ENCODE measurements around the gene CALHM6. TPM values are rescaled to one million over a fixed set of nuclear protein-coding genes. Genes with fewer than 3 reads are reported as not detected.
A peak's percentile ranks its signal among the peaks of the same experiment; 100 is the strongest.

Gene CALHM6
- total RNA-seq (2014; rRNA removed; shearing (Covaris generic)): 0.45 and 2.1 TPM in 2 replicates

DNA sequence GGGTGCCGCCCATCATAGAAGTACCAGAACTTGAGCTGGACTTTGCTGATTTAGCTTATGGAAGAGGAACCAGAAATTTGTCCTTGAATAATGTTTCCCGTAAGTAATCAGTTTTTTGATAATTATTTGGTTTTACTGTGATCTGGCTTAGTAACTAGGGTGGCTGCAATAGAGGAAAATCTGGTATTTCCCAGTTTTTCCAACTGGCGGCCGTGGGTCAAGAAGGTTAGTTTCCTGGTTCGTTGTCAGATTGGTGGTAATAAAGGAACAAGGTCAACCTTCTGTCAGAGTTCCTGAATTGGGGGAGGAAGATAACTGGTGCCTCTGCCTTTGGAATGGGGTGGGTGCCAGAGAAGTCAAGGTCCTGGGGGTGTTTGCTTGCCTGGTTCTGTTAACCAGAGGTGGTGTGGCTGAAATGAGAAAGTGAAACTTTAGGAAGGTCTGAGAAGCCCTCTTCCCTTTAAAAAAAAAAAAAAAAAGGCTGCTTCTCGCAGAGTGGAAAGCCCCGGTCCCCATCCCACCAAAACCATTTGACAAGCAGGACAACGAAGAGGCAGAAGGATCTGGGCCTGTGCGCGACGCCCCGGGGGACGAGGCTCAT, at the start of gene CALHM6:
TSS of gene CALHM6 (plus strand) at position 45 of the 601 bp plus-strand sequence. CDS start at position 600, 555 bp downstream.
- no peak for DNase-seq
- no peaks in the 10 kb centered on the region for H3K36me3 ChIP-seq (replicated peaks; ENCODE audit: control insufficient read depth, insufficient read depth, low read length)
- peaks cover 39% of the 10 kb centered on the region for H3K27me3 ChIP-seq (ENCODE audit: control insufficient read depth, insufficient read depth, low read length)

DNA sequence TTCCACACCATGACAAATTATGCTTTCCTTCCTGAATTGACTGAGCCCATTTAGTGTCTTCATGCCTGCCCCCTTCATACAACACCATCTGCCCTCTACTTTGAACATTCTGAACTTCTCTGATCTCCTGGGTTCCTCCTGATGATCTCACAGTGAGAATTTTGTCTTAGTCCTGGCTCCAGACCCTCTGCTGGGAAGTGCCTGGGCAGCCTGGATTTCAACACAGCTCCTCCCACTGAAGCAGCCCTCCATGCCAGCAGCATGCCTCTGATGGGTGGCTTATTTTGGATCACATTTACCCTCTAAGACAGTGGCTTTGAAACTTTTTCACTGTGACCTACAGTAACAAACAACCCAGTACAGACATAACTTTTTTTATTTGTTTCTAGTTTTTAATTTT, 48.9 kb upstream of the CALHM6 start:
- Histone ChIP-seq H3K4me3 (ENCODE audit: insufficient read depth, low read depth, low read length) (no peak overlapping the region), H3K36me3 (replicated peaks; ENCODE audit: control insufficient read depth, insufficient read depth, low read length) (no peaks in the 10 kb centered on the region), H3K27me3 (ENCODE audit: control insufficient read depth, insufficient read depth, low read length) (no peaks in the 10 kb centered on the region)
- DNase-seq: no peak

More for the DNA sequence above, at the start of gene CALHM6:
- peak within 1 kb of the TSS; percentile 42 for H3K4me3 ChIP-seq (ENCODE audit: insufficient read depth, low read depth, low read length)

DNA sequence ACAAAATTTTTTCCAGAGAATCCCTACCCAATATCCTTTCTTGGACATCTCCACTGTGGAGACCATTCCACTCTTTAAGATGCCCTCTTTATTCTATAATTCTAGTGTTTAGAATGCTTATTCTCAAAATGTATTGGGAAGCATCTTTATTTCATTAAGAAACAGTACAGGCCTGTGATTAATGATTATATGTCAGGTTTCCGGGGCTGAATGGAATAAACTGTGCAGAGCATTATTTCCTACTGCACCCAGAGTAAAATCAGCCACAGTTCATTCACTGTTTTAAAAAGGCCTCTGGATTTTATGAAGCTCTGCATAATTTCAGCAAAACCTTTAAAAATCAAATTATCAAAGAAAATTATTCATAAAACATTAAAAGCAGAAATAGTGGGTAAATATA, 47.8 kb upstream of the CALHM6 start:
- Histone ChIP-seq H3K4me3 (ENCODE audit: insufficient read depth, low read depth, low read length) (no peak overlapping the region), H3K27me3 (ENCODE audit: control insufficient read depth, insufficient read depth, low read length) (no peaks in the 10 kb centered on the region), H3K36me3 (replicated peaks; ENCODE audit: control insufficient read depth, insufficient read depth, low read length) (no peaks in the 10 kb centered on the region)
- DNase-seq: no peak

GRCh38 chr6:116417661-116418060, 43.5 kb upstream of the CALHM6 start:
- Histone ChIP-seq H3K36me3 (replicated peaks; ENCODE audit: control insufficient read depth, insufficient read depth, low read length) (no peaks in the 10 kb centered on the region), H3K27me3 (ENCODE audit: control insufficient read depth, insufficient read depth, low read length) (no peaks in the 10 kb centered on the region), H3K4me3 (ENCODE audit: insufficient read depth, low read depth, low read length) (no peak overlapping the region)
- no peak for DNase-seq

DNA sequence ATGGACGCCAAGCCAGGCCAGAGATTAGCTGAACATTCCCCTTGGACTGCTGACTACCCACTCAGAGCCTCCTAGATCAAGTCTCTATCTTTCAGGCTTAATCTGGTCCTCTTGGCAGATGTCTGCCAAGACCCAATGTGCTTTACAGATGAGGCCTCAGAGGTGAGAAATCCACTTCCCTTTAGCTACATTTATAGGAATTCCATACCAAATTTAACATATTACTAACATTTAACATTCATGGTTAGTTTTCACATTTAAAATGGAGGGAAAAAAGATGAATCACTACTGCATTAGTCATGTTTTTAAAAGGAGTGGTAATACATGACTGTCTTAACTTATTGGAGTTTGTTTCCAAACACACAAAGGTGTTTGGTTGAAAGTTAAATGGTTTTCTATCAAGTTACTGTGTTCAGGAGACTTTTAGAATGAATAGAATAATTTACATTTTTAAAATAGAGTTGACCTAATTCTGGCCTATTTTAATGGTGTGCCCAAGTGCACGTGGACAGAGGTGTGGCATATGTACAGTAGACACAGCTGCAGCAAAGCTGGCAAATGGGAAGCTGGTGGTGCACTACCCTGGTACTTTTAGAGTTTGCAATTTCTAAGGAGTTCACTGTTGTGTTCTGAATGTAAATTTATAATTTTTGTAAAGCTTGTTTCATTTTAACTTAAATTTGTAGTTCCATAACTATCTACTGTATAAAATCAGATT, 41.9 kb upstream of the CALHM6 start:
- no peak for DNase-seq
- no peaks in the 10 kb centered on the region for H3K27me3 ChIP-seq (ENCODE audit: control insufficient read depth, insufficient read depth, low read length)

GRCh38 chr6:116420341-116420740, 40.8 kb upstream of the CALHM6 start:
- Histone ChIP-seq H3K4me3 (ENCODE audit: insufficient read depth, low read depth, low read length) (no peak overlapping the region), H3K27me3 (ENCODE audit: control insufficient read depth, insufficient read depth, low read length) (no peaks in the 10 kb centered on the region), H3K36me3 (replicated peaks; ENCODE audit: control insufficient read depth, insufficient read depth, low read length) (no peaks in the 10 kb centered on the region)
- no peak for DNase-seq

More for the DNA sequence above, 41.9 kb upstream of the CALHM6 start:
- no peak overlapping the region for H3K4me3 ChIP-seq (ENCODE audit: insufficient read depth, low read depth, low read length)
- H3K36me3 ChIP-seq (replicated peaks; ENCODE audit: control insufficient read depth, insufficient read depth, low read length): no peaks in the 10 kb centered on the region

GRCh38 chr6:116422238-116422637, 38.9 kb upstream of the CALHM6 start:
- no peak for DNase-seq
- H3K4me3 ChIP-seq (ENCODE audit: insufficient read depth, low read depth, low read length): no peak overlapping the region
- H3K36me3 ChIP-seq (replicated peaks; ENCODE audit: control insufficient read depth, insufficient read depth, low read length): 0 out of 2 replicates have a peak, but pooled peaks cover 1% of the 10 kb centered on the region
- H3K27me3 ChIP-seq (ENCODE audit: control insufficient read depth, insufficient read depth, low read length): no peaks in the 10 kb centered on the region

DNA sequence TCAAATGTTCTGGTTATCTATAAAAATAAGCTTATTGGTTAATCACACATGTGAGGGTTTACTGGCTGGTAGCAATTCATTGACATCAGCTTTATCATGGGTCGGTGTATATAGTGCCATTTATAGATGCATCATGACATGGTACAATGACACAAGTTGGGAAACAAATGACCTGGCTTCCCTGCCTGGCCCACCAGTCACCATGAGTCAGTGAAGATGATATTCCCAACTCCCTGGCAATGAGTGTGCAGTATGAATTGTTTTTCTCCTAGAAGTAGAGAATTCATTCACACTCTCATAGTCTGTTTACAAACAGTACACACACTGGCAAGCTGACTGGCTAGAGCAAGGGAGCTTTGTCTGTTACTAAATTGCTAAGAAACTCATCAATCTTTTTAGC, 37.2 kb upstream of the CALHM6 start:
- Histone ChIP-seq H3K27me3 (ENCODE audit: control insufficient read depth, insufficient read depth, low read length) (no peaks in the 10 kb centered on the region), H3K4me3 (ENCODE audit: insufficient read depth, low read depth, low read length) (no peak overlapping the region)

DNA sequence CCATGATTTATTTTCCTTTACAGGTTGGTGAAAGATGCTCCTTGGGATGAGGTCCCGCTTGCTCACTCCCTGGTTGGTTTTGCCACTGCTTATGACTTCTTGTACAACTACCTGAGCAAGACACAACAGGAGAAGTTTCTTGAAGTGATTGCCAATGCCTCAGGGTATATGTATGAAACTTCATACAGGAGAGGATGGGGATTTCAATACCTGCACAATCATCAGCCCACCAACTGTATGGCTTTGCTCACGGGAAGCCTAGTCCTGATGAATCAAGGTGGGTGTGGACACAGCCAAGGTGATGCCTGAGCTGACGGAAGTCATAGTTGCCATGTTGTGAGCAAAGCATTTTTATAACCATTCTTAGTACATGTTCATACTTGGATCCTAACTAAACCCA, 34.6 kb upstream of the CALHM6 start:
- no peak for DNase-seq
- Histone ChIP-seq H3K4me3 (ENCODE audit: insufficient read depth, low read depth, low read length) (no peak overlapping the region), H3K27me3 (ENCODE audit: control insufficient read depth, insufficient read depth, low read length) (no peaks in the 10 kb centered on the region), H3K36me3 (replicated peaks; ENCODE audit: control insufficient read depth, insufficient read depth, low read length) (0 out of 2 replicates have a peak, but pooled peaks cover 1% of the 10 kb centered on the region)

More for the DNA sequence above, 37.2 kb upstream of the CALHM6 start:
- DNase-seq: no peak
- 0 out of 2 replicates have a peak, but pooled peaks cover 1% of the 10 kb centered on the region for H3K36me3 ChIP-seq (replicated peaks; ENCODE audit: control insufficient read depth, insufficient read depth, low read length)

DNA sequence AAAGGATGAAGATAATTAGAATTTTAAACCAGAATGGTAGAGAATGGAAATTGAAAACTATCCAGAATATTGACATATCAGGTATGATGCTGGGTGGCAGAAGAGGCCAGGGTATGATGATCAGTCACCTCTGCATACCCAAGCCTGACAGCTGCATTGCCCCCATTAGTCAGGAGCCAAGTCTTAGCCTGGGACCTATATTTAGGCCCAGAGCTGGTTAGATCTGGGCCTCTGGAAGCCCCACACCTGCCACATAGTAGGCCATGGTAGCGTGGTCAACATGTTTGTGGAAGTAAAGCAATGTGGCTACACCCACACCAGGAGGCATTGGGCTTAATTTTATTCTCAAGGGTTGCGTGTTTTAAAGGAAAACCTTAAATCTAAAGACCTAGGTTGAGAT, 32.1 kb upstream of the CALHM6 start:
- no peak overlapping the region for H3K4me3 ChIP-seq (ENCODE audit: insufficient read depth, low read depth, low read length)
- H3K27me3 ChIP-seq (ENCODE audit: control insufficient read depth, insufficient read depth, low read length): no peaks in the 10 kb centered on the region
- no peak for DNase-seq
- H3K36me3 ChIP-seq (replicated peaks; ENCODE audit: control insufficient read depth, insufficient read depth, low read length): 0 out of 2 replicates have a peak, but pooled peaks cover 1% of the 10 kb centered on the region

- Histone ChIP-seq H3K27me3 (ENCODE audit: control insufficient read depth, insufficient read depth, low read length) (no peaks in the 10 kb centered on the region), H3K4me3 (ENCODE audit: insufficient read depth, low read depth, low read length) (no peak overlapping the region), H3K36me3 (replicated peaks; ENCODE audit: control insufficient read depth, insufficient read depth, low read length) (0 out of 2 replicates have a peak, but pooled peaks cover 1% of the 10 kb centered on the region)
- DNase-seq: no peak
Measured at GRCh38 chr6:116430860-116431259, 30.3 kb upstream of the CALHM6 start.

DNA sequence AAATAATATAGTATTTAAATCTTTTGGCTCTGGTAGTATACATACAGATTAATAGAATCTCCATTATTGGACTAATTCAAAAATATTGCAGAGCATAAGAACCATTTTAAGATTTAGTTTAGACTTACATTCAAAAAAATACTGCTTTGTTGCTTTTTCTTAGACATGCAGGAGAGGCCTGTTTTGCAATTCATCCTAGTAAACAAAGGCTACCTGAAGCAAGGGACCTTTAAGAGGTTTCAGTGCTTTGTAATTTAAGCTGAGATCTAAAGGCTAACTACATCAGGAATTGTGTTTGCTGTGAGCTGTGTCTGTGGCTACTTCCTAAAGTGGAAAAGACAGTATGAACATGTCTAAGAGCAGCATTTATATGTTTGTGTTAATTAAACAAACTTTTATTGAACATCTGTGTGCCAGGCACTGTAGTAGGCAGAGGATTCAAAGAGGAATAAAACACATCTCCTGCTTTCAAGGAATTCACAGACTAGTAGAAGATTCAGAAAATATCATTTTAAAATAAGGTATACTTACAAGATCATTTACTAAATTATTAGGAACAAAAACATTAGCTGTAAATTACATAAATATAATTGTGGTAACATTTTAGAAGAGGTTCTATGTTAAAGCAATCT, 29.1 kb upstream of the CALHM6 start:
- no peaks in the 10 kb centered on the region for H3K27me3 ChIP-seq (ENCODE audit: control insufficient read depth, insufficient read depth, low read length)
- H3K36me3 ChIP-seq (replicated peaks; ENCODE audit: control insufficient read depth, insufficient read depth, low read length): no peaks in the 10 kb centered on the region
- peak; percentile 32 for DNase-seq
- H3K4me3 ChIP-seq (ENCODE audit: insufficient read depth, low read depth, low read length): no peak overlapping the region

- Histone ChIP-seq H3K4me3 (ENCODE audit: insufficient read depth, low read depth, low read length) (no peak overlapping the region), H3K36me3 (replicated peaks; ENCODE audit: control insufficient read depth, insufficient read depth, low read length) (no peaks in the 10 kb centered on the region), H3K27me3 (ENCODE audit: control insufficient read depth, insufficient read depth, low read length) (no peaks in the 10 kb centered on the region)
- DNase-seq: no peak
Measured at GRCh38 chr6:116433206-116433712, 27.9 kb upstream of the CALHM6 start.

GRCh38 chr6:116434056-116434725, 27.0 kb upstream of the CALHM6 start:
- Histone ChIP-seq H3K36me3 (replicated peaks; ENCODE audit: control insufficient read depth, insufficient read depth, low read length) (no peaks in the 10 kb centered on the region), H3K27me3 (ENCODE audit: control insufficient read depth, insufficient read depth, low read length) (no peaks in the 10 kb centered on the region), H3K4me3 (ENCODE audit: insufficient read depth, low read depth, low read length) (no peak overlapping the region)
- DNase-seq: no peak
